GM23248 (cell line): ENCODE data around the gene SUPT4H1.

Experiments
- EZH2 ChIP-seq: fragments of 200-600 bp; sonication (generic); IDR thresholded peaks from 2 replicates; pipeline ENCODE4 v1.6.1; 2018; ENCODE audit warnings: antibody characterized with exemption, mild to moderate bottlenecking; ENCODE audit not compliant: insufficient read depth, poor library complexity, severe bottlenecking
- EZH2phosphoT487 ChIP-seq: fragments of 200-600 bp; sonication (generic); IDR thresholded peaks from 2 replicates; pipeline ENCODE4 v1.6.1; 2018; ENCODE audit warnings: antibody characterized with exemption, moderate library complexity, mild to moderate bottlenecking, low read depth; ENCODE audit not compliant: insufficient read depth

DNA sequence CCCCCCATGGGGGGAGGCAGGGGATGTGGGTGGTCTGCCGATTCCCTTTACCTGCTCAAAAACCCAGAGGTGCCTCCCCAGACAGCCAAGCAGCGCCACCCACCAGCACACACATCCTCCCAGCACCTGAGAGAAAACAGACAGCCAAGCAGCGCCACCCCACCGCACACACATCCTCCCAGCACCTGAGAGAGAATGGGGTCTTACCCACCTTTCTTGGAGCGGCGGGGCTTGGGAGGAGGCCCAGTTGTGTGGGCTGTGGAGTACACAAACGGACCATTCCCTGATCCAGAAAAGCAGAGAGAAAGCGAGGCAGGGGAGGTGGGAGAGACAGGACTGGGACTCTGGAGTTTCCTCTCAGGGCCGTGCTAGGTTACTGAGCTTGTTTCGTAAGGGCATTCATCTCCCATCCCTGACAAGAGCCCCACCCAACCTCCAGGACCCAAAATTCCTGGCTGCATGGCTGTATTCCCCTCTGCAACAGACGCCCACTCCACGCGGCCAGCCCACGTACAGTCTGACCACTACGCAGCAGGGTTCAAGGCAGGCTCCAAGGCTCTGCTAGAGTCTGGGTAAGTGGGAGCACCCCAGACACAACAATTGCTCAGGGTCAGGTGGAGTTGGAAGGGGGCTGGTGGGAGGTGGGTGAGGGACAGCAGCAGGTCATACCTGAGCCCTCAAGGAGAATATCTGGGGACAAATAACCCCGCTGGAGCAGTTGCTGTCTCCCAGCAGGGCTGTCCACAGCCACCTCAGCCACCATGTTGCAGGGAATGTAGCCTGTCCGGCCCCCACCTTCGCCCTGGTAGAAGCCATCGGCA is 45.7 kb downstream of the SUPT4H1 start:
- TF ChIP-seq EZH2: no peak
- no peak for TF ChIP-seq EZH2phosphoT487
